DOHH2 (cell line): ENCODE results near the gene BLM.

Source experiments
- H3F3A ChIP-seq: fragments of 200-600 bp; sonication (generic), shearing (Covaris generic); 2 replicates; pipeline ENCODE4 v1.6.0; 2016; ENCODE audit warnings: antibody characterized with exemption, mild to moderate bottlenecking; ENCODE audit not compliant: control insufficient read depth, insufficient read depth
- H3K27ac ChIP-seq: fragments of 200-600 bp; sonication (generic); 2 replicates; pipeline ENCODE4 v1.5.1; 2014; ENCODE audit warnings: low read depth, mild to moderate bottlenecking, low read length, moderate library complexity
- H3K27me3 ChIP-seq: fragments of 200-600 bp; sonication (generic); 2 replicates; pipeline ENCODE4 v1.6.1; 2014; ENCODE audit warnings: mild to moderate bottlenecking, low read length, mixed read lengths; ENCODE audit not compliant: control insufficient read depth
- H3K36me3 ChIP-seq: fragments of 200-600 bp; sonication (generic); 2 replicates; pipeline ENCODE4 v1.6.1; 2014; ENCODE audit warnings: mild to moderate bottlenecking, low read length, moderate library complexity, mixed read lengths; ENCODE audit not compliant: control insufficient read depth
- H3K4me1 ChIP-seq: fragments of 200-600 bp; sonication (generic); 2 replicates; pipeline ENCODE4 v1.6.1; 2014; ENCODE audit warnings: mild to moderate bottlenecking, low read length, mixed read lengths; ENCODE audit not compliant: control insufficient read depth
- H3K4me2 ChIP-seq: fragments of 200-600 bp; sonication (generic); 2 replicates; pipeline ENCODE4 v1.6.0; 2014; ENCODE audit warnings: mild to moderate bottlenecking, low read length, moderate library complexity
- H3K4me3 ChIP-seq: fragments of 200-600 bp; sonication (generic); 2 replicates; pipeline ENCODE4 v1.5.1; 2014; ENCODE audit warnings: mild to moderate bottlenecking, low read length, mixed read lengths
- H3K79me2 ChIP-seq: fragments of 200-600 bp; sonication (generic); 2 replicates; pipeline ENCODE4 v1.6.1; 2014; ENCODE audit warnings: mild to moderate bottlenecking, low read length, mixed read lengths; ENCODE audit not compliant: control insufficient read depth
- H3K9me2 ChIP-seq: fragments of 200-600 bp; sonication (generic); replicated peaks from 2 replicates; pipeline ENCODE4 v1.6.1; 2014; ENCODE audit warnings: mild to moderate bottlenecking, low read length, mixed read lengths; ENCODE audit not compliant: control insufficient read depth
- H3K9me3 ChIP-seq: fragments of 200-600 bp; sonication (generic); 2 replicates; pipeline ENCODE4 v1.6.1; 2014; ENCODE audit warnings: antibody characterized with exemption, low read length, mixed read lengths; ENCODE audit not compliant: control insufficient read depth, insufficient read depth
- H4K20me1 ChIP-seq: fragments of 200-600 bp; sonication (generic); 2 replicates; pipeline ENCODE4 v1.6.0; 2014; ENCODE audit warnings: low read depth, mild to moderate bottlenecking, antibody characterized with exemption, low read length, moderate library complexity; ENCODE audit not compliant: control insufficient read depth, insufficient read depth
- EZH2phosphoT487 ChIP-seq: fragments of 200-600 bp; sonication (generic); IDR thresholded peaks from 2 replicates; pipeline ENCODE4 v1.6.1; 2017; ENCODE audit warnings: borderline replicate concordance, mild to moderate bottlenecking, antibody characterized with exemption, low read length, moderate library complexity, mixed read lengths
- TF ChIP-seq, protein P1 (sequence below): fragments of 200-600 bp; sonication (generic); IDR thresholded peaks from one replicate; pipeline ENCODE4 v1.5.1; 2014; ENCODE audit warnings: antibody characterized with exemption, mild to moderate bottlenecking, low read depth, low read length; ENCODE audit not compliant: poor library complexity, severe bottlenecking

Gene BLM

DNA sequence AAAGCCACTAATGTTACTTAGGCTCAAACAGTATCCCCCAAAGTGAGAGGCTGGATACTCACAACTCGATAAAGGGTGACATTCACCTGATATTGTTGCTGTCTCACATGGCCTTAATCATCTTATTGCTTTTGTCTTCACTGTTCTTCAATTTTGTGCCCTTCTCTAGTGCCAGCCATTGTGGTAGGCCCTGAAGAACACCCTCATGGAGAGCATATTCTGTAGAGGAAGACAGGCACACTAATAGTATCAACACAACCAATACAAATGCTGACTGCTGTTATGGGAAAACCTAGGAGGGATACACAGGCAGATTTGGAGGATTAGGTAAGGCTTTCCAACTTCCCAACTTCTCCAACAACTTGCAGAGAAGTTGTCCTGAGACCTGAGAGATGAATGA lies 4.1 kb upstream of the BLM start:
- TF ChIP-seq EZH2phosphoT487, result no peak
- TF ChIP-seq, protein P1, sequence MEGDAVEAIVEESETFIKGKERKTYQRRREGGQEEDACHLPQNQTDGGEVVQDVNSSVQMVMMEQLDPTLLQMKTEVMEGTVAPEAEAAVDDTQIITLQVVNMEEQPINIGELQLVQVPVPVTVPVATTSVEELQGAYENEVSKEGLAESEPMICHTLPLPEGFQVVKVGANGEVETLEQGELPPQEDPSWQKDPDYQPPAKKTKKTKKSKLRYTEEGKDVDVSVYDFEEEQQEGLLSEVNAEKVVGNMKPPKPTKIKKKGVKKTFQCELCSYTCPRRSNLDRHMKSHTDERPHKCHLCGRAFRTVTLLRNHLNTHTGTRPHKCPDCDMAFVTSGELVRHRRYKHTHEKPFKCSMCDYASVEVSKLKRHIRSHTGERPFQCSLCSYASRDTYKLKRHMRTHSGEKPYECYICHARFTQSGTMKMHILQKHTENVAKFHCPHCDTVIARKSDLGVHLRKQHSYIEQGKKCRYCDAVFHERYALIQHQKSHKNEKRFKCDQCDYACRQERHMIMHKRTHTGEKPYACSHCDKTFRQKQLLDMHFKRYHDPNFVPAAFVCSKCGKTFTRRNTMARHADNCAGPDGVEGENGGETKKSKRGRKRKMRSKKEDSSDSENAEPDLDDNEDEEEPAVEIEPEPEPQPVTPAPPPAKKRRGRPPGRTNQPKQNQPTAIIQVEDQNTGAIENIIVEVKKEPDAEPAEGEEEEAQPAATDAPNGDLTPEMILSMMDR, result no peak
- peaks cover 35% of the 10 kb centered on the region for H3K4me1 ChIP-seq
- H3K9me3 ChIP-seq, result no peaks in the 10 kb centered on the region
- peaks cover 22% of the 10 kb centered on the region for H3K79me2 ChIP-seq
- H4K20me1 ChIP-seq, result no peaks in the 10 kb centered on the region
- H3K4me2 ChIP-seq, result no peak overlapping the region
- H3K27me3 ChIP-seq, result no peaks in the 10 kb centered on the region
- no peak overlapping the region for H3K27ac ChIP-seq
- H3F3A ChIP-seq, result peaks cover 2% of the 10 kb centered on the region; the same call in 1 of the 2 replicates
- no peak overlapping the region for H3K4me3 ChIP-seq
- H3K36me3 ChIP-seq, result peaks cover 18% of the 10 kb centered on the region
- no peaks in the 10 kb centered on the region for H3K9me2 ChIP-seq

DNA sequence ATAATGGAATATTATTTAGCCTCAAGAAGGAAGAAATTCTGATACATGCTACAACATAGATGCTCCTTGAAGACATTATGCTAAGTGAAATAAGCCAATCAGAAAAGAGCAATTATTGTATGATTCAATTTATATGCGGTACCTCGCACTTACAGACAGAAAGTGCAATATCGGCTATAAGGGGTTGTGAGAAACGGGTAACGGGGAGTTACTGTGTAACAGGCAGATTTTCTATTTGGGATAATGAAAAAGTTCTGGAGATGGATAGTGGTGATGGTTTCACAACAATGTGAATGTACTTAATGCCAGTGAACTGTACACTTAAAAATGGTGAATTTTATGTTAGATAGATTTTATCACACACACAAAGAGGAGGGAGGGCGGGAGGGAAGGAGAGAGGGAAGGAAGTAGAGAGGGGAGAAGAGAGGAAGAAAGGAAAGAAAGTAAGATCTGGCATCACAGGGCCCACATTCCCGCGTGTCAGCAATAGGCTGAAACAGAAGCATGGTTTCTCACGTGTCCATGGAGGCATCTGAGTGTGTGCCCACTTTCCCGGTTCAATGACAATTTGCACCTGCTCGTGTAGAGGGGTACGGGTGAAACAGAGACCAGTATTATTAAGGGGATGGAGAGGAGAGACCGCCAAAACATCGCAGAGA lies 700 bp upstream of the BLM start:
- no peaks in the 10 kb centered on the region; the same call in 1 of the 2 replicates for H3F3A ChIP-seq
- no peaks in the 10 kb centered on the region for H3K9me2 ChIP-seq
- no peaks in the 10 kb centered on the region for H3K27me3 ChIP-seq
- no peaks in the 10 kb centered on the region for H3K9me3 ChIP-seq
- H4K20me1 ChIP-seq, result no peaks in the 10 kb centered on the region
- peaks cover 47% of the 10 kb centered on the region for H3K4me1 ChIP-seq
- H3K36me3 ChIP-seq, result peaks cover 45% of the 10 kb centered on the region
- peak overlapping the region; percentile 88 for H3K4me2 ChIP-seq
- TF ChIP-seq, protein P1, result no peak
- no peak for TF ChIP-seq EZH2phosphoT487
- peak overlapping the region; percentile 95 for H3K4me3 ChIP-seq
- H3K27ac ChIP-seq, result peak overlapping the region; percentile 77
- H3K79me2 ChIP-seq, result peaks cover 56% of the 10 kb centered on the region

DNA sequence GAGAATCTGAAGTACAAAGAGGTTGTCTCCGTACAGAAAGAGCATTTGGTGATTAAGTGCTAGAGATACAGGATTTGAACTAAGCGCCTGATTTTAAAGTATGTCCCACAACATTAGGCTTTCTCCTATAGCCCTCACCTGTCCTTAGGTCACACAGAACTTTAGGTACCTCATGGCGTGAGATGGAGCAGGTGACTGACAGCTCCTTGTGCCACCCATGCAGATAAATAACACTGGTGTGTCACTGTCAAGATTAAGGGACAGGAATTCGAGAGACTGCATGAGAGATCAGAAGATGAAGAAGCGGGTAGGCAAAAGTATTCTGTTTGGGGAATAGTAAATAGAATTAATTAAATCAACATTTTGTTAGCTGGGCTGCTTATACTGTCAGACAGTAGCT lies 1.1 kb downstream of the BLM start:
- Histone ChIP-seq H3K27ac (peak overlapping the region; percentile 77), H3K4me3 (peak overlapping the region; percentile 95), H3K79me2 (peaks cover 73% of the 10 kb centered on the region), H3F3A (no peaks in the 10 kb centered on the region; the same call in 1 of the 2 replicates), H3K27me3 (no peaks in the 10 kb centered on the region), H3K9me3 (no peaks in the 10 kb centered on the region), H3K9me2 (no peaks in the 10 kb centered on the region), H3K4me2 (peak overlapping the region; percentile 87), H3K4me1 (peaks cover 29% of the 10 kb centered on the region), H4K20me1 (no peaks in the 10 kb centered on the region), H3K36me3 (peaks cover 39% of the 10 kb centered on the region)
- no peak for TF ChIP-seq EZH2phosphoT487
- TF ChIP-seq, protein P1, result no peak
